Measurements from ENCODE around the gene EPOP. TPM values are rescaled to one million over a fixed set of nuclear protein-coding genes. Genes with fewer than 3 reads are reported as not detected.

The EPOP gene
- total RNA-seq, 3 donors from 2014 or later = 2.0 to 2.1 (median 2.0) TPM

DNA sequence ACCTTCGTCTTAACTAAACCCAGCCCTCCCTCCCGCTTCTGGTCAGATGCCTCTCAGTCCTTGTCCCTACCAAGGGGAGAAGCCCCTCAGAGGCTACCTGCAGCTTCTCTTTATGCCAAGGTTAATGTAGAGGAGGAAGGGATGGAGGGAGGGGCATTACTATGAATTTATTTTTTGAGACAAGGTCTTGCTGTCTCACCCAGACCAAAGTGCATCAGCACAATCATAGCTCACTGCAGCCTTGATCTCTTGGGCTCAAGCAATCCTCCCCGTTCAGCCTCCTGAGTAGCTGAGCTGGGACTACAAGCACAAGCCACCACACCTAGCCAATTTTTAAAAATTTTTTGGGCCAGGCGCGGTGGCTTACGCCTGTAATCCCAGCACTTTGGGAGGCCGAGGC is 15.3 kb downstream of the EPOP start:
- intact Hi-C loops (cut with DNase I; ENCODE audit: low total_unique reads) = no loop called here
- peaks cover 0 to 5% of the 10 kb centered on the region in 2 donors for H3K4me1 ChIP-seq
- no peak overlapping the region for H3K27ac ChIP-seq
- no peaks in the 10 kb centered on the region for H3K9me3 ChIP-seq
- no peaks in the 10 kb centered on the region for H3K27me3 ChIP-seq
- TF ChIP-seq POLR2A (IDR thresholded peaks at IDR 0.05) (no peak), POLR2AphosphoS5 (IDR thresholded peaks at IDR 0.05) (no peak)
- TF ChIP-seq, protein P1, sequence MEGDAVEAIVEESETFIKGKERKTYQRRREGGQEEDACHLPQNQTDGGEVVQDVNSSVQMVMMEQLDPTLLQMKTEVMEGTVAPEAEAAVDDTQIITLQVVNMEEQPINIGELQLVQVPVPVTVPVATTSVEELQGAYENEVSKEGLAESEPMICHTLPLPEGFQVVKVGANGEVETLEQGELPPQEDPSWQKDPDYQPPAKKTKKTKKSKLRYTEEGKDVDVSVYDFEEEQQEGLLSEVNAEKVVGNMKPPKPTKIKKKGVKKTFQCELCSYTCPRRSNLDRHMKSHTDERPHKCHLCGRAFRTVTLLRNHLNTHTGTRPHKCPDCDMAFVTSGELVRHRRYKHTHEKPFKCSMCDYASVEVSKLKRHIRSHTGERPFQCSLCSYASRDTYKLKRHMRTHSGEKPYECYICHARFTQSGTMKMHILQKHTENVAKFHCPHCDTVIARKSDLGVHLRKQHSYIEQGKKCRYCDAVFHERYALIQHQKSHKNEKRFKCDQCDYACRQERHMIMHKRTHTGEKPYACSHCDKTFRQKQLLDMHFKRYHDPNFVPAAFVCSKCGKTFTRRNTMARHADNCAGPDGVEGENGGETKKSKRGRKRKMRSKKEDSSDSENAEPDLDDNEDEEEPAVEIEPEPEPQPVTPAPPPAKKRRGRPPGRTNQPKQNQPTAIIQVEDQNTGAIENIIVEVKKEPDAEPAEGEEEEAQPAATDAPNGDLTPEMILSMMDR (IDR thresholded peaks at IDR 0.05) = no peak
- no peak for DNase-seq (ENCODE audit: low spot score in 2 of 2)
- no peaks in the 10 kb centered on the region for H3K36me3 ChIP-seq
- no peak overlapping the region for H3K4me3 ChIP-seq

DNA sequence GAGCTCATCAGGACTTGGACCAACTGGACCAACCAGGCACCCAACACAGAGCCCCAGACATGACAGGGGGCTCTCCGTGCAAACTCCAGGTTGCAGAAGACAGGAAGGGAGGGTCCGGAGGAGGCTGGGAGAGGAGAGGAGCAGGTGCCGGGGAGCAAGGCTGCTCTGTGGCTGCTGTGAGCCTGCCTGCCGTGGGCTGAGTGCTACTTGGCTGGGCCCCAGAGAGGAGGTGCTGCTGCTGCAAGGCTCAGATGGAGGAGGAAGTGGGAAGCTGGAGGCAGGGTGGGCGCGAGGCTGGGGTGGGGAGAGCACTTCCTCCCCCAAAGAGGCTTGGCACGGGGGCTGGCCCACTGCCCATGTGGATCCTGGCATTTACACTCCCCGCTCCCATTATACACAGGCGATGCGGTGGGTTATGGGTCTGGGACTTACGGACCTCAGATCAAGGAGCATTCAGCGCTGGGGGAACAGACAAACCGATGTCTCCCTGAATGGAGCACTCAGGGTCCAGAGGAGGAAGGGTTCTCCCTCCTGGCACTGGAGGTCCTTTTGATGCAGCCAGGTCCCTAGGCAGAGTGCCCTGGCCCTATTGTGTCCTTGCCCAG is 15.9 kb downstream of the EPOP start:
- no peaks in the 10 kb centered on the region for H3K27me3 ChIP-seq
- H3K4me3 ChIP-seq = peak overlapping the region in 1 of 3 donors; percentile 35
- H3K27ac ChIP-seq = no peak overlapping the region
- intact Hi-C loops (cut with DNase I; ENCODE audit: low total_unique reads) = no loop called here
- H3K9me3 ChIP-seq = no peaks in the 10 kb centered on the region
- TF ChIP-seq POLR2A (IDR thresholded peaks at IDR 0.05) (no peak), POLR2AphosphoS5 (IDR thresholded peaks at IDR 0.05) (no peak)
- TF ChIP-seq, protein P1 (IDR thresholded peaks at IDR 0.05) = no peak
- H3K4me1 ChIP-seq = peaks cover 0 to 5% of the 10 kb centered on the region in 2 donors
- no peaks in the 10 kb centered on the region for H3K36me3 ChIP-seq
- no peak for DNase-seq (ENCODE audit: low spot score in 2 of 2)

DNA sequence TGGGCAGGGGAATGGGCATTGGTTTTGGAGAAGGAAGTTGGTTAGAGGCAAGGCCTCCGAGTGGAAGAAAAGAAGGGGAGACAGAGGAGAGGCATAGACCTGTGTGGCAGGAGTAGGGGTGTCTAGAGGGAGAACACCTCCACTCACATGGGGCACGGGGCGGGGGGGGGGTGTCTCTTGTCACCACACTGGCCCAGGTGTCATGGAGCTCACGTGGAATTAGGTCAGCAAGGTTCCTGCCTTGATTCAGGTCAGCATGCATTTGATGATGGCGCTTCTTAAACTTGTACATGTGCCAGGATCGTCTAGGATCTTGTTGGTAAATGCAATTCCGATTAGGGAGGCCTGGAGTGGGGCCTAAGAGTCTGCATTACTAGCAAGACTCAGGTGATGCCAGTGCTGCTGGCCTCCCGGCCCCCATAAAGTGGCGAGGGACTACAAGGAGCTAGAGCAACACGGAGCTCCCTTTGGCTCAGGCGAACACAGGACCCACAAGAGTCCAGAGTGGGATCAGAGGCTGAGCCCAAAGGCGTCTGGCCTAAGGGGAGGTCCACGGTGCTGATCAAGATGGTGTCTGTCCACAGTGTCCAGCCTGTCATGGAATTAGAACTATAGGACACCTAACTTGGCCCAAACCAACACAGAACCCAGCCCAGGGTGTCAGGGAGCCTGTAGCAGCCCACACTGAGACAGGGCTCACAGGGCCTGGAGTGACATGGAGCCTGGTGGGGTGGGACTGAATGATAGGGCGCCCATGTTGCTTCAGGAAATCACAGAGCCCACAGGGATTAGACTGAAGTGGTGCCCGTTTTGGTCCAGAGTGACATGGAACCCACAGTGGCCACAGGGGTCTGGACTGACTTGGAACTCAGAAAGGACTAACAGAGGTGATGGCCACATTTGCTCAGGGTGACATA is 16.7 kb downstream of the EPOP start:
- no peak for TF ChIP-seq POLR2A (IDR thresholded peaks at IDR 0.05)
- TF ChIP-seq POLR2AphosphoS5 (IDR thresholded peaks at IDR 0.05) = no peak
- TF ChIP-seq, protein P1 (IDR thresholded peaks at IDR 0.05) = no peak
- H3K36me3 ChIP-seq = no peaks in the 10 kb centered on the region
- intact Hi-C loops (cut with DNase I; ENCODE audit: low total_unique reads) = no loop called here
- no peak overlapping the region for H3K4me3 ChIP-seq
- H3K27me3 ChIP-seq = no peaks in the 10 kb centered on the region
- H3K9me3 ChIP-seq = no peaks in the 10 kb centered on the region
- DNase-seq (ENCODE audit: low spot score in 2 of 2) = no peak
- H3K27ac ChIP-seq = peak overlapping the region in 1 of 2 donors; percentile 7
- peaks cover 0 to 5% of the 10 kb centered on the region in 2 donors for H3K4me1 ChIP-seq

DNA sequence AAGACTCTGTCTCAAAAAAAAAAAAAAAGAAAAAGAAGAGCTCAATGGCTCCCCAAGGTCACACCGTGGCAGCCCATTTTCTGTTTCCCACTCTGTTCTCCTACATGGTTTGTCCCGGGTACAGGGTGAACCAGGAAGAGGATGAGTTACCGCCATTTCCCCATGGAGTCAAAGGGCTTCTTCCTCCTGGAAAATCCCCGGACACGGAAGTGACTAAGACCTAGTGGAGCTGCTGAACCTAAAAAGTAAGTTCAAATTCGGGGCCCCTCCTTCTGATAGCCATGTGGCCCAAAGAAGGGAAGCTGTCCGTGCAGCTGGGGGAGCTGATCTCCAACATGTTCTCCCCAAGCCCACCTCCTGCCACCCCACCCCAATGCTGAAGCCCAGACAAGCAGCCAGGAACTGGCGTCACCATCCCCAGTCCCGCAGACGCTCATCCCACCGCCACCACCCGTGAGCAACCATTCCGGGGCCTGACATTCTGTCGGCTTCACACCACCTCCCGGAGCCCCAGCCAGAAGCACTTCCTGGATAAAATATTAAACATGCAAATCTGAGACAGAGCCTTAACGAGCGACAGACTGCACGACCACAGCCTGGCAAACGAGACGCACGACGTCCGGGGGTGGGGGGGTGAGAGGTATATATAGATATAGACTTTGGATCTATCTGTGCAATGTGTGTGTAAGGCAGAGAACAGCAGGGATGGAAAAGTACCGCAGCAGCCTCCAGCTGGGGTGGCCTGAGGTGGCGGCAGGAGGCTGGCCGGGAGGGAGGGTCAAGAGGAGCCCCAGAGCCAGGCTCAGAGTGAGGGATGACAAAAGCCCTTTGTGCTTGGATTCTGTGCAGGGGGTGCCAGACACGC is 17.6 kb downstream of the EPOP start:
- no peak for DNase-seq (ENCODE audit: low spot score in 2 of 2)
- Histone ChIP-seq H3K27ac (peak overlapping the region in 1 of 2 donors; percentile 7), H3K4me3 (no peak overlapping the region), H3K9me3 (no peaks in the 10 kb centered on the region), H3K27me3 (no peaks in the 10 kb centered on the region), H3K4me1 (peaks cover 0 to 5% of the 10 kb centered on the region in 2 donors), H3K36me3 (no peaks in the 10 kb centered on the region)
- TF ChIP-seq, protein P1 (IDR thresholded peaks at IDR 0.05) = no peak
- TF ChIP-seq POLR2A (IDR thresholded peaks at IDR 0.05) = no peak
- TF ChIP-seq POLR2AphosphoS5 (IDR thresholded peaks at IDR 0.05) = no peak
- intact Hi-C loops (cut with DNase I; ENCODE audit: low total_unique reads) = no loop called here
